ENCODE measurements around the gene ROBO2.

GRCh38 chr3:77125966-77126365 lies 86.1 kb downstream of the ROBO2 start:
- TF ChIP-seq ZNF184 (tag by site-specific recombination; IDR thresholded peaks at IDR 0.05) (no peak), ZNF571 (tag by site-specific recombination; IDR thresholded peaks at IDR 0.05) (no peak)
- TF ChIP-seq, protein P1, sequence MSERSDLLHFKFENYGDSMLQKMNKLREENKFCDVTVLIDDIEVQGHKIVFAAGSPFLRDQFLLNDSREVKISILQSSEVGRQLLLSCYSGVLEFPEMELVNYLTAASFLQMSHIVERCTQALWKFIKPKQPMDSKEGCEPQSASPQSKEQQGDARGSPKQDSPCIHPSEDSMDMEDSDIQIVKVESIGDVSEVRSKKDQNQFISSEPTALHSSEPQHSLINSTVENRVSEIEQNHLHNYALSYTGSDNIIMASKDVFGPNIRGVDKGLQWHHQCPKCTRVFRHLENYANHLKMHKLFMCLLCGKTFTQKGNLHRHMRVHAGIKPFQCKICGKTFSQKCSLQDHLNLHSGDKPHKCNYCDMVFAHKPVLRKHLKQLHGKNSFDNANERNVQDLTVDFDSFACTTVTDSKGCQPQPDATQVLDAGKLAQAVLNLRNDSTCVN (tag by site-specific recombination; optimal IDR thresholded peaks at IDR 0.05), result no peak

Measured in HEK293 (cell line).